HT1080 (cell line): ENCODE results near the gene EGFL6. TPM values are rescaled to one million over a fixed set of nuclear protein-coding genes. Genes with fewer than 3 reads are reported as not detected.
"Not testable (repeated sequence)": the region's sequence is repeated elsewhere in the genome, so short reads cannot be mapped to it uniquely, and the experiment has no call there.

ENCODE experiments used
- DNase-seq: peaks from one replicate; pipeline ENCODE4 v3.0.0-alpha.2; 2015; ENCODE audit warnings: low read depth
- total RNA-seq: library from RNA; depleted of rRNA; stranded (reverse); fragments of >200 nt; shearing (Covaris generic); gene quantifications from 2 replicates; pipeline ENCODE4 v1.2.3, GENCODE V29; 2014

Gene EGFL6
- total RNA-seq, 1 experiment from 2014 or later: not detected

- DNase-seq: peak; percentile 89
Observed at GRCh38 chrX:13652287-13652793, 82.9 kb downstream of the EGFL6 start.

GRCh38 chrX:13652850-13653693, 83.7 kb downstream of the EGFL6 start, which contains the start of gene TCEANC:
TSS of gene TCEANC (plus strand) at chrX:13653141. CDS start at chrX:13662509, 9,368 bp downstream.
- peak; percentile 97 for DNase-seq

- DNase-seq: no peak
Observed at GRCh38 chrX:13654116-13654515, 84.7 kb downstream of the EGFL6 start.

GRCh38 chrX:13655674-13656073, 86.3 kb downstream of the EGFL6 start:
- DNase-seq: no peak

GRCh38 chrX:13658602-13659001, 89.2 kb downstream of the EGFL6 start:
- DNase-seq: peak; percentile 23

GRCh38 chrX:13659063-13659462, 89.7 kb downstream of the EGFL6 start:
- DNase-seq: peak; percentile 24

- DNase-seq: no peak
Observed at GRCh38 chrX:13661735-13662288, 92.4 kb downstream of the EGFL6 start.

- no peak for DNase-seq
Observed at GRCh38 chrX:13662355-13662791, 93.0 kb downstream of the EGFL6 start.

- no peak for DNase-seq
Observed at GRCh38 chrX:13664020-13664419, 94.6 kb downstream of the EGFL6 start.

GRCh38 chrX:13666836-13667235, 97.4 kb downstream of the EGFL6 start:
- DNase-seq: peak; percentile 36

- no peak for DNase-seq
Observed at GRCh38 chrX:13667919-13668318, 98.5 kb downstream of the EGFL6 start.

GRCh38 chrX:13669246-13669737, 99.9 kb downstream of the EGFL6 start:
- DNase-seq: peak; percentile 91

- DNase-seq: not testable (repeated sequence)
Observed at GRCh38 chrX:13669755-13670154, 100.4 kb downstream of the EGFL6 start.

- DNase-seq: no peak
Observed at GRCh38 chrX:13670197-13670596, 100.8 kb downstream of the EGFL6 start.

- no peak for DNase-seq
Observed at GRCh38 chrX:13673016-13673415, 103.6 kb downstream of the EGFL6 start.

GRCh38 chrX:13676885-13677284, 107.5 kb downstream of the EGFL6 start:
- DNase-seq: no peak

- not testable (repeated sequence) for DNase-seq
Observed at GRCh38 chrX:13679700-13680099, 110.3 kb downstream of the EGFL6 start.

GRCh38 chrX:13681595-13681994, 112.2 kb downstream of the EGFL6 start:
- DNase-seq: no peak
